Stomach (tissue), 4 donors: Measurements from ENCODE around the gene TMEM62.

Experiments
- CTCF ChIP-seq, 7 experiments: fragments of 450-650 bp in 4 of 7; fragments of 200-600 bp in 3 of 7; sonication (generic) in 3 of 7; IDR thresholded peaks; one replicate each; pipeline ENCODE4 v1.5.1; 2016 to 2019; ENCODE audit warnings: antibody characterized with exemption in 7 of 7, control low read depth in 2 of 7, mild to moderate bottlenecking in 1 of 7
- POLR2A ChIP-seq, 4 donors: fragments of 450-650 bp; IDR thresholded peaks; one replicate each; pipeline ENCODE4 v1.6.1; 2016; ENCODE audit warnings: antibody characterized with exemption in 4 of 4, control low read depth in 2 of 4, mild to moderate bottlenecking in 1 of 4, moderate library complexity in 1 of 4
- POLR2AphosphoS5 ChIP-seq, 3 donors: sonication (generic); formaldehyde crosslinking; IDR thresholded peaks; one replicate each; pipeline ENCODE4 v1.6.1; 2016; ENCODE audit warnings: antibody characterized with exemption in 3 of 3

GRCh38 chr15:43118286-43118685 is 15.1 kb upstream of the TMEM62 start:
- no peak for TF ChIP-seq CTCF (IDR thresholded peaks at IDR 0.05)
- TF ChIP-seq POLR2AphosphoS5 (IDR thresholded peaks at IDR 0.05): no peak
- TF ChIP-seq POLR2A (IDR thresholded peaks at IDR 0.05): no peak
